ENCODE results near the gene ZNF425. TPM values are rescaled to one million over a fixed set of nuclear protein-coding genes. Genes with fewer than 3 reads are reported as not detected.

ZNF425 gene
- total and polyA plus RNA-seq, 9 of the 15 experiments (the other 6 are each of a cell fraction or from before 2014, with no cell fraction given) = 0.03 to 0.89 (median 0.54) TPM

DNA sequence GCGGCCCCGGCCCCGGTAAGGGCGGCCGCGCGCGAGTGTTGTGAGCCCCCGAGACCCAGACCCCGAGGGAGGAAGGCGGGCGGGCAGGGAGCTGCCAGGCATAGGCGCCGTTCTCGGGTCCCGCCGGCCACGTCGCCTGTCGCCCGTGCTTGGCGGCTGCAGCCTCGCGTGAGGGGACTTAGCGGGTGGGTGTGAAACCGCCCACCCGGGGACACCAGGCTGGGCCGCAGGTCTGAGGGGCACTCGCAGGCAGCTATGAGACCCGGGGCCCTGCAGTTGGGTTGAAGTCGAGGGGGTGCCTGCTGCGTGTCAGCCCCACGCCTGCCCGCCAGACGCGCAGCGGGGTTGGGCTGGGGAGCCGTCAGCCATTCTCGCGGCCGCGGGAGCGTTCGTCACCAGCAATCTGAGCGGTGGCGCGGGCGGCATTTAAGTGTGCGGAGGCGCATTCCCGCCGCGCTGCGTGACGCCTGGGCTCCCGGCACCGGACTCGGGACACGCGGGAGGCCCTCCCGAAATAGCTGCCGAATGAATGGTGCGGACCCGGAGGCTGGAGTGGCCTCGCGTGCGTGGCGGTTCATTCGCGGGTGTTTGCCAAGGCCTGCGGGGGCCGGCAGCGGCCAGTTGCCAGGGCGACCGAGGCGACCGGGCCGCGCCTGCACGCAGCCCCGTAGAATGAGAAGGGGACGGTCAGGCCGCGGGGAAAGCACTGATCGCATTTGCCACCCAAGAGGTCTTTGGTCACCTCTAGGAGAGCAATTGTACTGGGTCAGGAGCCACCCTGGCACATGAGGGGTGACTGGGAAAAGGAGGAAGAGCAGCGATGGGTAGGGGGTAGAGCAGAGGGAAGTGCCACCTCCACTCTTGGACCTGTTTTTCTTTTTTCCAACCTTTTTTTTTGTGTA, 21.9 kb upstream of the ZNF425 start (continued):
- no peak for TF ChIP-seq NUFIP1 (IDR thresholded peaks at IDR 0.05; ENCODE audit: partially characterized antibody)
- no peak for TF ChIP-seq SRSF9 (IDR thresholded peaks at IDR 0.05; ENCODE audit: borderline replicate concordance, low read depth, low read length)
- no peak for TF ChIP-seq MIER1 (IDR thresholded peaks at IDR 0.05; ENCODE audit: low read depth)
- TF ChIP-seq ETS2 (tag; IDR thresholded peaks at IDR 0.05; ENCODE audit: borderline replicate concordance, poor library complexity, severe bottlenecking) = no peak
- no peak for TF ChIP-seq C11orf30 (IDR thresholded peaks at IDR 0.05; ENCODE audit: low read depth)
- TF ChIP-seq, protein P1, sequence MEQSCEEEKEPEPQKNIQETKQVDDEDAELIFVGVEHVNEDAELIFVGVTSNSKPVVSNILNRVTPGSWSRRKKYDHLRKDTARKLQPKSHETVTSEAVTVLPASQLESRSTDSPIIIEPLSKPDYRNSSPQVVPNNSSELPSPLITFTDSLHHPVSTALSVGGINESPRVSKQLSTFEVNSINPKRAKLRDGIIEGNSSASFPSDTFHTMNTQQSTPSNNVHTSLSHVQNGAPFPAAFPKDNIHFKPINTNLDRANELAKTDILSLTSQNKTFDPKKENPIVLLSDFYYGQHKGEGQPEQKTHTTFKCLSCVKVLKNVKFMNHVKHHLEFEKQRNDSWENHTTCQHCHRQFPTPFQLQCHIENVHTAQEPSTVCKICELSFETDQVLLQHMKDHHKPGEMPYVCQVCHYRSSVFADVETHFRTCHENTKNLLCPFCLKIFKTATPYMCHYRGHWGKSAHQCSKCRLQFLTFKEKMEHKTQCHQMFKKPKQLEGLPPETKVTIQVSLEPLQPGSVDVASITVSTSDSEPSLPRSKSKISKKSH (CRISPR knock-in tag; IDR thresholded peaks at IDR 0.05) = no peak
- no peak for TF ChIP-seq MAFK (IDR thresholded peaks at IDR 0.05; ENCODE audit: low read length)
- TF ChIP-seq SAFB2 (IDR thresholded peaks at IDR 0.05; ENCODE audit: borderline replicate concordance, low read depth, low read length, severe bottlenecking) = no peak
- no peak for TF ChIP-seq AFF1 (IDR thresholded peaks at IDR 0.05; ENCODE audit: low read depth in 1 of 2, partially characterized antibody in 2 of 2)
- no peak for TF ChIP-seq XRCC4 (IDR thresholded peaks at IDR 0.05; ENCODE audit: extremely low read depth, insufficient read depth, insufficient read length)
- no peak for TF ChIP-seq CBX3 (IDR thresholded peaks at IDR 0.05; ENCODE audit: borderline replicate concordance in 1 of 2, low read length in 2 of 2)
- TF ChIP-seq, protein P2, sequence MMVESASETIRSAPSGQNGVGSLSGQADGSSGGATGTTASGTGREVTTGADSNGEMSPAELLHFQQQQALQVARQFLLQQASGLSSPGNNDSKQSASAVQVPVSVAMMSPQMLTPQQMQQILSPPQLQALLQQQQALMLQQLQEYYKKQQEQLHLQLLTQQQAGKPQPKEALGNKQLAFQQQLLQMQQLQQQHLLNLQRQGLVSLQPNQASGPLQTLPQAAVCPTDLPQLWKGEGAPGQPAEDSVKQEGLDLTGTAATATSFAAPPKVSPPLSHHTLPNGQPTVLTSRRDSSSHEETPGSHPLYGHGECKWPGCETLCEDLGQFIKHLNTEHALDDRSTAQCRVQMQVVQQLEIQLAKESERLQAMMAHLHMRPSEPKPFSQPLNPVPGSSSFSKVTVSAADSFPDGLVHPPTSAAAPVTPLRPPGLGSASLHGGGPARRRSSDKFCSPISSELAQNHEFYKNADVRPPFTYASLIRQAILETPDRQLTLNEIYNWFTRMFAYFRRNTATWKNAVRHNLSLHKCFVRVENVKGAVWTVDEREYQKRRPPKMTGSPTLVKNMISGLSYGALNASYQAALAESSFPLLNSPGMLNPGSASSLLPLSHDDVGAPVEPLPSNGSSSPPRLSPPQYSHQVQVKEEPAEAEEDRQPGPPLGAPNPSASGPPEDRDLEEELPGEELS (CRISPR knock-in tag; IDR thresholded peaks at IDR 0.05; ENCODE audit: borderline replicate concordance) = 0 out of 2 replicates have a peak, but pooled peaks have one; percentile 69
- TF ChIP-seq CC2D1A (IDR thresholded peaks at IDR 0.05) = no peak
- no peak for TF ChIP-seq MEIS2 (IDR thresholded peaks at IDR 0.05; ENCODE audit: partially characterized antibody)
- no peak for TF ChIP-seq XRCC3 (IDR thresholded peaks at IDR 0.05)
- 0 out of 2 replicates have a peak, but pooled peaks have one; percentile 47 for TF ChIP-seq ARID3B (CRISPR knock-in tag; IDR thresholded peaks at IDR 0.05; ENCODE audit: borderline replicate concordance)
- no peak for TF ChIP-seq U2AF2 (optimal IDR thresholded peaks at IDR 0.05; ENCODE audit: low read depth, low read length)

Measured in K562 (cell line).